Stimulated activated CD4-positive, alpha-beta T cell treated with anti-CD3 and anti-CD28 coated beads, Interleukin-1b, Interleukin-23, amount 100 ng/mL, for 1 hour (primary cell): Measurements from ENCODE around the gene MARCHF9.

ENCODE experiments used
- DNase-seq, 2 donors: peaks; one replicate each; pipeline ENCODE4 v3.0.0-alpha.2; 2020; ENCODE audit warnings: low read depth in 2 of 2

MARCHF9 gene

GRCh38 chr12:57796996-57797395, 42.1 kb downstream of the MARCHF9 start:
- DNase-seq = no peak

DNA sequence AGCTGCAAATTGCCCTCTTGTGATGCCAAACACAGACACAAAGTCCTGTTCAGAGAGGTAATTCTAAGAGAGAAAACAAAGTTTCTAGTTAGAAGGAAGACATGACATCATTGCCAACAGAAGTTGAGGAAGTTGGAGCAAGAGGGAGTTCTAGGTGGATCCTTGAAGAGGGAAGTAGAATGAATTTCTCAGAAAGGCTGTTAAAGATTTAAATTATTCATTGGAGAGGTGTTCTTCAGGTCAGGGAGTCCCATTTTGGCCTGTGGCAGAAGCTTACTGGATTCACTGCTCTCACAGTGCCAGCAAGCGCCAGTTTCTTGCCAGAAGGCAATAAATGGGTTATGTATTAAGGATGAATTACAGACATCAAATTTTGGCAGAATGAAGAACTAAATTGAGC, 43.0 kb downstream of the MARCHF9 start:
- DNase-seq = no peak

- DNase-seq = no peak
Measured at GRCh38 chr12:57800965-57801364, 46.1 kb downstream of the MARCHF9 start.

DNA sequence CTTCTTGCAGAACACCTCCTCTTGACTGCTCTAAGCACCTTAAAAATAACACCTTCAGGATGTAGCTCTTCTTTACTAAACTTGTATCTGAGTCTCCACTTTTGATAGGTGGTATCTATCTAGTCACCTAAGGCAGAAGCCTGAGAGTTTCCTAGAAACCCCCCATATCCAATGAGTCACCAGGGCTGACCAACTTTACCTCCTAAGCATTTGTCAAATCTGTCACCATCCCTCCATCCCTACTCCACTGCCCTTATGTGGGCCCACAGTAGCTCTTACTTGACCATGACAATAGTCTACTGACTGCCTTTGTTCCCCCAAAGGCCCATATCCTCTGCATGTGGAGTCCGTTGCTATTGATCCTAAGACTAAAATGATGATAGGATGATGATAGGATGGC, 47.7 kb downstream of the MARCHF9 start:
- no peak for DNase-seq

- peak in 1 of 2 donors; percentile 6 for DNase-seq
Measured at GRCh38 chr12:57803319-57803893, 48.5 kb downstream of the MARCHF9 start.

- DNase-seq = no peak
Measured at GRCh38 chr12:57806677-57807076, 51.8 kb downstream of the MARCHF9 start.

- no peak for DNase-seq
Measured at GRCh38 chr12:57807285-57807684, 52.4 kb downstream of the MARCHF9 start.

DNA sequence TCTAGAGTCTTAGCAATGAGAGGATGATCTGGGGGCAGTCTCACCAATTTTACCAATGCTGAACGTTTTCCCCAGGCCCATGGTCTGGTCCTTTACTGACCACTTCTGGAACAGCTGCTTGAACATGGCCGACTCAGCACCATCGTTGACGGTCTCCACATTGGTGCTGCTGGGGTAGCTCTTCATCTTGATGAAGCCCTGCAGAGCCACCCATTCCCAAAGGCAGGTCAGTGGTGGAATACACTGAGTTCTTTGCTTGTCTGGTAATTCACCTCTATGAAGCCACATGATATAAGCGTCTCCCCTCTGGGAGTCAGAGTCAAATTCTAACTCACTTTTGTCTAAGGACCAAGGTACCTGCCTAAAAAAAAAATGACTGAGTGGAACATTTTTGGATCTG, 53.4 kb downstream of the MARCHF9 start:
- no peak for DNase-seq

DNA sequence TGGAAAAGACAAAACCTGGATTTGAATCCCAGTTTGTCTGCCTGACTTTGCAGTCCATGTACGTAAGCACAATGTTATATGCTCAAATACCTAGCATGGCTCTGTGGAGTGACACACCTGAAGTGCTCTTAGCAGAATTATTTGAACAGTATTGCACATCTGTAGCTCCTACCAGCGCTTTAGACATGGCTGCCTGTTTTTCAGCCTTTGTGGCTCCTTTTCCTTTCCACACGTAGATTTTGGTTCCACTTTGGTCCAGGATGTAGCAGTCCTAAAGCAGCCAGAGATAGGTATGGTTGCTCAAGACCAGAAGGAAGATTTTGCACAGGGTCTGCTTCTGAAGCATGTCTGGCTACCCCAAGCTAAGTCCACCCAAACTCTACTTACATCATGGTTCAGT, 54.5 kb downstream of the MARCHF9 start:
- no peak for DNase-seq
